T1000 (cell line): ENCODE results near the gene SSC5D.

Experiments
- DNase-seq: peaks from one replicate; lab custom pipeline; 2025; ENCODE audit warnings: mixed read lengths; lab: John Stamatoyannopoulos, UW

SSC5D gene

GRCh38 chr19:55455576-55456235, 32.5 kb upstream of the SSC5D start:
- no peak for DNase-seq

DNA sequence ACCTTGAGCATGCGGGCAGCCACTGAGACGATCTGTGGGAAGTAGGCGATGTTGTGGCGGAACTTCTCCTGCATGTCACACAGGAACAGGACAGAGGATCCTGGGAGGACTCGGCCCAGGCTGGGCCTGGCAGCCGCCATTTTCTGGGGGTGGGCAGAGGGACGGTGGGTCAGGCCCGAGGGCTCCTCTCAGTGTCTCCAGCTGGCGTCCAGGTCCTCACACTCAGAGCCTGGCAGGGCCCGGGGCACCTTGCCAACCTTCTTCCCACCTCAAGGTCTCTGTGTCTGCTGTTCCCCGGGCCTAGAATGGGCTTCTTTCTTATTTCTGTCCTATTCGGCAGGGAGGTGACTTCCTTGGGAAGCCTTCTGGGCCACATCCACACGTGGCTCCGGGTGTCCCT, 31.9 kb upstream of the SSC5D start:
- DNase-seq, result no peak

- DNase-seq, result no peak
Measured at GRCh38 chr19:55457683-55458457, 30.4 kb upstream of the SSC5D start.

- DNase-seq, result no peak
Measured at GRCh38 chr19:55459551-55459949, 28.7 kb upstream of the SSC5D start.

- DNase-seq, result no peak
Measured at GRCh38 chr19:55459950-55460657, 28.1 kb upstream of the SSC5D start.

DNA sequence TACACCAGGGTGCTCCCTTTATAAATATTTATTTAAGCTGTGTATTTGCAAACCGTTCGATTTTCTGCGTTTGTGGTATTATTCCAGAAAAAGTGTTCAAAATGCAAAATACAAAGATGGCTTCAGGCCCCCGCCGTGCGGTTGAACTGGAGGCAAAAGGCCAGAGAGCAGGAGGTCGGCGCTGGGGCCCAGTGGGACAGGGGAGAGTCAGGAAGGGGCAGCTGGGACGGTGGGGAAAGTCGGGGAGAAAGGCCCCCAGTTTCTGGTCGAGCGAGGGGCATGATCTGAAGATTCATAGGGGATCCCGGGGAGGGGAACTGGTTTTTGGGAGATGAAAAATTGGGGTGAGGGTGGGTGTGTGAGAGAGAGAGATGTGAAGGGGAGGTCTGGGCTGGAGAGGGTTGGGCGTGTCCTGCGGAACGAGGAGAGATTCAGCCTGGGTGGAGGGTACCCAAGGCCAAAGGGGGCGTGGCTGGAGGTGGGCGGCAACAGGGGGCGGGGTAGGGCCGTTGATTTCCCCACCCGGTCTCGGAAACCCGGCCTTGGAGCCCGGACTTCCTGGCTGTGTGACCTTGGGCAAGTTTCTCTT, 27.5 kb upstream of the SSC5D start:
- DNase-seq, result no peak

- DNase-seq, result peak; percentile 99
Measured at GRCh38 chr19:55461259-55461973, 26.8 kb upstream of the SSC5D start, which contains the start of gene ISOC2. Gene ISOC2 (minus strand): TSS chr19:55461642. CDS start chr19:55456486, 5,156 bp downstream.

DNA sequence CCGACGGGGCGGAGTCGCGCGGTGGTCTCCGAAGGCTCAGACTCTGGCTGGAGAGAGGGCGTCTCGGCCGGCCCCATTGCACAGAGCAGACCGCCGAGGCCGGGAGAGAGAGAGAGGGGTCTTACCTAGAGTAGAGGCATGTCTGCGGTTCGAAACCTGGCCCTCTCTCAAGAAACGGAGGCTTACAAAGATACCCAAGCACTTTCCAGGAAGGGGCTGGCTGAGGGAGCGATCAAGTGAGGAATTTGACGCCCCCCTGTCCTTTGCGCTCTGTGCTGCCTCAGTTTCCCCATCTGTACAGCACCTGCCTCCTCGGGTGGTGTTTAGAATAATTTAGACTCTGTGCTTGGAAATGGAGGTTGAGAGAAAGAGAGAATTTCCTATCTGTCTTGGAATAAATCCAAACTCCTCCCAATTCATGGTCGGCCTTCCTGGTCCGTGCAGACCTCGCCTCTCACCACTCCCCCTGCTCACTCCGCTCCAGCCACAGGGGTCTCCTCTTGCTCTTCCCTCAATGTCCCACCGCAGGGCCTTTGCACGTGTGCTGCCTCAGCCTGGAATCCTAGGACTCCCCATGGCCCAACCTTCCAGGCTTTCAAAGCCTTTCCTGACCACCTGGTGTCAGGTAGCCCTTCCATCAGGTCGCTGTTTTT, 26.1 kb upstream of the SSC5D start:
- no peak for DNase-seq

GRCh38 chr19:55462722-55463121, 25.5 kb upstream of the SSC5D start:
- no peak for DNase-seq

GRCh38 chr19:55463583-55464031, 24.6 kb upstream of the SSC5D start:
- no peak for DNase-seq

- DNase-seq, result no peak
Measured at GRCh38 chr19:55464039-55464661, 24.1 kb upstream of the SSC5D start.

DNA sequence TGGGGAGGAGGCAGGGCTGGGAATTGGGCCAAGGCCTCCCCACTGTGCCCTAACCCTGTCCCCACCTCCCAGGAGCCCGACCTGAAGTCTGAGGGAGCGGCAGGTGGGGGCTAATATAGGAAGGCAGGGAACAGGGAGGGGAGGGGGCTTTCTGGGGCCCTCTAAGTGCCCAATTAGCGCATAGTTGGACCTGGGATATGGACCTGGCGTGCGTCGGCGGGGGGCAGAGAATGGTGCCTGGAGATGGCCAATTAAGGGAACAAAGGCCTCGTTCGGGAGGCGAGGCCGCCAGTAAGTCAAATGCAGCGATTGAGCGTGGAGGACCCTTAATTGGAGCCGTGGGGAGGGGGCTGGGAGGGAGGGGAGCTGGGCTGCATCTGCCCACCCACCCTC, 23.6 kb upstream of the SSC5D start, which contains the start of gene C19orf85:
Gene C19orf85, minus strand, starts transcription at position 90 of the 393 bp plus-strand sequence. CDS start 197 bp downstream, outside the sequence.
- DNase-seq, result no peak

- no peak for DNase-seq
Measured at GRCh38 chr19:55465460-55466240, 22.6 kb upstream of the SSC5D start.

- no peak for DNase-seq
Measured at GRCh38 chr19:55466241-55466614, 22.0 kb upstream of the SSC5D start.

- peak; percentile 30 for DNase-seq
Measured at GRCh38 chr19:55467236-55468053, 20.8 kb upstream of the SSC5D start.

DNA sequence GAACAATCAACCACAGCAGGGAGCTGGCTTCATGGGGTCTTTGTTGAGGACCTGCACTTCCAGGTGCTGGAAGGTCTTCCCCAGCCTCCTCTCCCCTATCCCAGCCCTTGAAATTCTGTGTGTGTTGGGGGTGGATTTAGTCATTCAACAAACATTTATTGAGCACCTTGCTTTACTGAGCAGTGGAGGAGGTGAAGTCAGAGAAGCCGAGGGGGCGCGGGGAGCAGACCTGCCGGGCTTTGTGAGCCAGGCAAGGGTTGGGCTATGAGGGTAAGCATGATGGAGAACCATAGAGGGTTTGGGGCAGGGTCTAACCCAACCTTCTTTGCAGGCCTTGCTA, 20.2 kb upstream of the SSC5D start:
- DNase-seq, result no peak

GRCh38 chr19:55471266-55471665, 17.0 kb upstream of the SSC5D start:
- no peak for DNase-seq

- no peak for DNase-seq
Measured at GRCh38 chr19:55472463-55472862, 15.8 kb upstream of the SSC5D start.
